Fibroblast of lung (primary cell): ENCODE results near the gene SLC7A5. TPM values are rescaled to one million over a fixed set of nuclear protein-coding genes. Genes with fewer than 3 reads are reported as not detected.
"Not testable (repeated sequence)": the region's sequence is repeated elsewhere in the genome, so short reads cannot be mapped to it uniquely, and the experiment has no call there.

Source experiments
- DNase-seq, 2 donors: peaks; one replicate each; pipeline versions ENCODE4 v3.0.0 to v3.0.0-alpha.2; 2010; ENCODE audit warnings: low read depth in 2 of 2
- H2AFZ ChIP-seq: 2 replicates; pipeline ENCODE4 v1.5.1; 2012; ENCODE audit warnings: low read length, control low read depth, inconsistent platforms
- H3K27ac ChIP-seq: 2 replicates; pipeline ENCODE4 v1.5.1; 2011; ENCODE audit warnings: low read length, control low read depth; ENCODE audit not compliant: insufficient read depth
- H3K27me3 ChIP-seq: 2 replicates; pipeline ENCODE4 v1.5.1; 2011; ENCODE audit warnings: mild to moderate bottlenecking, low read length; ENCODE audit not compliant: control insufficient read depth, insufficient read depth
- H3K36me3 ChIP-seq: 2 replicates; pipeline ENCODE4 v1.5.1; 2011; ENCODE audit warnings: low read length; ENCODE audit not compliant: control insufficient read depth, insufficient read depth
- H3K4me1 ChIP-seq: 2 replicates; pipeline ENCODE4 v1.5.1; 2011; ENCODE audit warnings: low read length; ENCODE audit not compliant: control insufficient read depth, insufficient read depth; ENCODE audit errors: extremely low read depth
- H3K4me2 ChIP-seq: 2 replicates; pipeline ENCODE4 v1.5.1; 2011; ENCODE audit warnings: low read length, control low read depth; ENCODE audit not compliant: insufficient read depth; ENCODE audit errors: extremely low read depth
- H3K4me3 ChIP-seq, 4 experiments: fragments of 200-600 bp in 1 of 4; sonication (generic) in 1 of 4; replicated peaks in 1 of 4; 2 replicates each; pipeline ENCODE4 v1.5.1; 2011 to 2016; ENCODE audit warnings: low read length in 4 of 4, low read depth in 3 of 4, mild to moderate bottlenecking in 3 of 4, control low read depth in 2 of 4, inconsistent platforms in 1 of 4, mixed read lengths in 1 of 4; ENCODE audit not compliant: insufficient read depth in 1 of 4; ENCODE audit errors: control extremely low read depth in 1 of 4
- H3K79me2 ChIP-seq: 2 replicates; pipeline ENCODE4 v1.5.1; 2012; ENCODE audit warnings: mild to moderate bottlenecking, low read length, inconsistent platforms; ENCODE audit not compliant: control insufficient read depth, insufficient read depth
- H3K9ac ChIP-seq: 2 replicates; pipeline ENCODE4 v1.5.1; 2011; ENCODE audit warnings: mild to moderate bottlenecking, low read length, control low read depth; ENCODE audit not compliant: insufficient read depth
- H3K9me3 ChIP-seq: 2 replicates; pipeline ENCODE4 v1.5.1; 2012; ENCODE audit warnings: low read depth, low read length; ENCODE audit not compliant: control insufficient read depth, insufficient read depth
- H4K20me1 ChIP-seq: 2 replicates; pipeline ENCODE4 v1.5.1; 2011; ENCODE audit warnings: low read length; ENCODE audit not compliant: control insufficient read depth, insufficient read depth; ENCODE audit errors: extremely low read depth
- CTCF ChIP-seq, 2 donors: IDR thresholded peaks in 1 of 2; conservative IDR thresholded peaks in 1 of 2; 1 replicate in 1 of 2; 2 replicates in 1 of 2; pipeline ENCODE4 v1.5.1; 2011 to 2012; ENCODE audit warnings: low read length in 2 of 2, control low read depth in 1 of 2, inconsistent platforms in 1 of 2, low read depth in 1 of 2, mild to moderate bottlenecking in 1 of 2
- polyA plus RNA-seq, 2 donors: library from polyadenylated mRNA; depleted of rRNA in 1 of 2; stranded (reverse) in 1 of 2; unstranded in 1 of 2; fragments of >200 nt; gene quantifications; 2 replicates each; pipeline ENCODE4 v1.2.1, GENCODE V29; 2011 to 2012; ENCODE audit warnings: missing spikeins in 1 of 2
- total RNA-seq: library from RNA; depleted of rRNA; stranded (reverse); fragments of >200 nt; gene quantifications from 2 replicates; pipeline ENCODE4 v1.2.1, GENCODE V29; 2014

The SLC7A5 gene
- total and polyA plus RNA-seq, 2 donors (not counting 1 experiment from before 2014, with no cell fraction given): 5.2 to 38.3 TPM

- H3K4me3 ChIP-seq, H3K4me1 ChIP-seq, H3K36me3 ChIP-seq, H3K27ac ChIP-seq, H4K20me1 ChIP-seq, H3K27me3 ChIP-seq, H3K79me2 ChIP-seq, H3K9ac ChIP-seq, H3K4me2 ChIP-seq, H3K9me3 ChIP-seq, H2AFZ ChIP-seq: not testable (repeated sequence)
- TF ChIP-seq CTCF (conservative IDR thresholded peaks at IDR 0.05 in 1 of 2, IDR thresholded peaks at IDR 0.05 in 1 of 2; ENCODE audit: low read depth in 1 of 2, low read length in 2 of 2): peak; percentile 81 to 85
- DNase-seq: peak; percentile 23 to 54
These were observed 40.1 kb upstream of the SLC7A5 start for GRCh38 chr16:87909203-87909935.

GRCh38 chr16:87908101-87908500 lies 38.8 kb upstream of the SLC7A5 start:
- H2AFZ ChIP-seq, H4K20me1 ChIP-seq, H3K4me1 ChIP-seq, H3K9me3 ChIP-seq, H3K79me2 ChIP-seq, H3K4me2 ChIP-seq, H3K27me3 ChIP-seq, DNase-seq, H3K27ac ChIP-seq, H3K9ac ChIP-seq, H3K4me3 ChIP-seq, H3K36me3 ChIP-seq: not testable (repeated sequence)

GRCh38 chr16:87905521-87905920 lies 36.2 kb upstream of the SLC7A5 start:
- H2AFZ ChIP-seq, H3K27me3 ChIP-seq, H3K9ac ChIP-seq, DNase-seq, H3K9me3 ChIP-seq, H3K36me3 ChIP-seq, H3K4me2 ChIP-seq, H4K20me1 ChIP-seq, H3K27ac ChIP-seq, H3K4me1 ChIP-seq, H3K4me3 ChIP-seq, H3K79me2 ChIP-seq: not testable (repeated sequence)

- not testable (repeated sequence) for H3K4me2 ChIP-seq, H3K4me3 ChIP-seq, H3K9ac ChIP-seq, H3K9me3 ChIP-seq, H3K4me1 ChIP-seq, H2AFZ ChIP-seq, H3K79me2 ChIP-seq, H3K36me3 ChIP-seq, DNase-seq, H3K27me3 ChIP-seq, H3K27ac ChIP-seq, H4K20me1 ChIP-seq
These were observed 35.7 kb upstream of the SLC7A5 start for GRCh38 chr16:87904963-87905362.

- H4K20me1 ChIP-seq, H3K27me3 ChIP-seq: not testable (repeated sequence)
These were observed 31.2 kb upstream of the SLC7A5 start for GRCh38 chr16:87900489-87900888.

More at GRCh38 chr16:87900489-87900888, 31.2 kb upstream of the SLC7A5 start:
- H3K4me2 ChIP-seq, H3K9ac ChIP-seq, H3K27ac ChIP-seq, H3K79me2 ChIP-seq, H3K4me1 ChIP-seq, H3K9me3 ChIP-seq, H3K4me3 ChIP-seq, H2AFZ ChIP-seq, H3K36me3 ChIP-seq: not testable (repeated sequence)
- DNase-seq: peak in 1 of 2 donors; percentile 23
